HUDEP-2 (cell line): ENCODE measurements around the gene CBLB.
A peak's percentile ranks its signal among the peaks of the same experiment; 100 is the strongest.

Source experiments
- DNase-seq, 76 experiments: peaks; one replicate each; lab custom pipeline; 2025; ENCODE audit not compliant: unreplicated experiment in 76 of 76; lab: John Stamatoyannopoulos, UW

Gene CBLB

DNA sequence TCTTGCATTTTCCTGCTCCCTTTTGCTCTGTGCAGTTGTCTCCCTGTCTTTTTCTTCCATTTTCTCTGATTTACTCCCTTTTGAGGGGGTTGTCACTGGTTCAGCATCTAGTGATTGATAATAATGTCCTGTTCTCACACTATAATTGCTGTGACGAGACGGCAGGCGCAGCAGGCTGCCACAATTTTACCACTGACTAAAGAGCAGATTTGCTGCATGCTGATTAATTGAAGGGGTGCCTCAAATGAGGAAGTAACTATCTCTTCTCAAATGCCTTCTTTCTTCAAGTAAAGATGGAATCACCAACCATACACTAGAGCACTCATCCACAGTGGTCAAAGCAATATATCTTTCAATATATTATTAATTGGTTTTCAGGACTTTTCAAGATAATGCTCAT, 219.3 kb downstream of the CBLB start:
- no peak for DNase-seq

DNA sequence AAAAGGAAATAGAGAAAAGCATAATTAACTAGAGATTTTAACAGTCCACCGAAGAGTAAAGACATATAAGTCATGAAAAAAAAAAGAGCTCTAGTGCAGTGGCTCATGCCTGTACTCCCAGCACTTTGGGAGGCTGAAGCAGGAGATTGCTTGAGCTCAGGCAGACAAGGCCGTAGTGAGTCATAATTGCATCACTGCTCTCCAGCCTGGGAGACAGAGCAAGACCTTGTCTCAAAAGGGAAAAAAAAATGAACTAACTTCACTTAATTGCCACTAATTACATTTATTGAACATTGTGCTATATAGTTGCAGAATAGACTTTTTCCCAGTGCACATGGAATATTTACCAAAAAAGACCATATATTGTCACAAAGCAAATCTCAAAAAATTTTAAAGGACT, 221.8 kb downstream of the CBLB start:
- peak in 5 of 76 experiments; percentile 0 to 5 (median 4) for DNase-seq

DNA sequence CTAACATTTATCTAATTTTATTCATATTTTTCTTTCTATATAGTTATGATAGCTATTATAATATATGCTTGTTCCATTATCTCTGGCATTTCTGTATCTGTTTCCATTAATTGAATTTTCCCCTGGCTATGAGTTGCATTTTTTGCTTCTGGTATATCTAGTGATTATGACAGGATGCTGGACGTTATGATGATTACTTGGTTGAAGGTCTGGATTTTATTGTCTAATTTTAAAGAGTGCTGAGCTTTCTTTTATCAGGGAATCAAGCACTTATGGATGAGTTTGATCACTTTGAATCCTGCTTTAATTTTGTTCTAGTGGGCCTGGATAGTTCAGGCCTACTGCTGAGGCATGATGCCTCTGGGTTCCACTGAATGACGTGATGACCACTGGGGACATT, 229.7 kb downstream of the CBLB start:
- no peak for DNase-seq

DNA sequence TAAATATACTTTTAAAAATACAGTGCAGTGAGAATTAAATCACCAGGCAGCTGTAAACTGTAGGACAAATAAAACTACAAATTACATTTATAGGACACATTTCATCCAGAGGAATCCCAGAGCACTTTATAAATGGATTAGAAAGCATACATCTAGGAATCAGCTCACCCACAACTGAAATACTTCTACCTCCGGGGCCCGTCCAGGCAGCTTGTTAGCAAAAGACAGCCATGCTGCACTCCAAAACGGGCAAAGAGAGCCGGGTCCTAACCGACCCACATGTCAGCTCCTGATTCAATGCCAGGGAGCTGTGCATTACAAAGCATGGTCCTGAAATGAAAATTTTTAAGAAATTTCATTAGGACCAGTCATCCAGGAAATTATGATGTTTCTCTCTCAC, 234.1 kb downstream of the CBLB start:
- DNase-seq = no peak

DNA sequence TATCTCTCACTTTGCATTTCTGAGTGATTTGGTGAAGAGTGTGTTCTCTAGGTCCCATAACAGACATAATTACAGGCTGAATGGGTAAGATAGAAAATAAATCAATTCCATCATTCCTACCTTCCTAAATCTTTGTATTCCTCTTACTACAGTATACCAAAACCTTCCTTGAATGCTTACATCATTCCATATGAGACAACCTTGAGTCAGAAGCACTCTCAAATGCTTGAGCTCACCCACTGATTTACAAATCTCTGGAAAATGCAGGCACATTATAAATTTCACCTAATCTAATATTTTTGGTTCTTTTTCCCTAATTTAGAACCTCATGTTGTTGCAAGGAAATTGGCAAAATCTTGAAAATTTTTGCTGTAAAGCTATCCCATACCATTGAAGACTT, 239.1 kb downstream of the CBLB start:
- no peak for DNase-seq

DNA sequence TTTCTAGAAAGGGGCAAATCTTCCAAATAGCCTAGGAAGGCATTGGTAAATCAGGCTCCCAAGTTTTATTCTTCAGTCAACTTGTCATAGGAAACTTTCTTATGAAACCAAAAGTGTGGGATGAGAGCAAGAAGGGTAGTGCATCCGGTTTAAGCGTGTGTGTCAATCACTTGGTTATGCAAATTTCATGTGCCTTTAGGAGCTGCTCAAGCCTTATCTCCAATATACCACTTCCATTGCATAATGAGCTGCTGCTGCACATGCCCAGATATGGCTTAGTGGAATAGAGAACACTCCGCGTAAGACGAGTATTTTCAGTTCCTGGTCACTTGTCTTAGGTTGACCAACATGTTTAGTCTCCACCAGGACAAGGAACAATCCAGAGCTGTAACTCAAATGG, 242.1 kb downstream of the CBLB start:
- no peak for DNase-seq

DNA sequence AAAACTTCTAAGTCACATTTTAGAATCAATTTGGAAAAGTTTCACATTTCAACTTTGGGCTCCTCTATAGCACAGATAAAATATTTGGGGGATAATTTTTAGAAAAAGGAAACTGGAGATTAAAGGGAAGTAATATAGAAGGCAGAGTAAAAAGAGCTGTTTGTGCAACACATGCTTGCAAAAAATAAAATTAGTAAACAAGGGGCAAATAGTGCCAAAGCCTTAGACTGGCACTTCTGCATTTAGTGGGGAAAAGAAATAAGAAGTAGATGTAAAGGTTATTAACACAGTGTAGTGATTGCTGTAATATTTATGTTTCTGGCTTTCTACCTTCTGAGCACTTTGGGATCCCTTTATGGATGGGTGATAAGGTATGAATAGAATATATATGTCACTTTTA, 246.6 kb downstream of the CBLB start:
- no peak for DNase-seq

DNA sequence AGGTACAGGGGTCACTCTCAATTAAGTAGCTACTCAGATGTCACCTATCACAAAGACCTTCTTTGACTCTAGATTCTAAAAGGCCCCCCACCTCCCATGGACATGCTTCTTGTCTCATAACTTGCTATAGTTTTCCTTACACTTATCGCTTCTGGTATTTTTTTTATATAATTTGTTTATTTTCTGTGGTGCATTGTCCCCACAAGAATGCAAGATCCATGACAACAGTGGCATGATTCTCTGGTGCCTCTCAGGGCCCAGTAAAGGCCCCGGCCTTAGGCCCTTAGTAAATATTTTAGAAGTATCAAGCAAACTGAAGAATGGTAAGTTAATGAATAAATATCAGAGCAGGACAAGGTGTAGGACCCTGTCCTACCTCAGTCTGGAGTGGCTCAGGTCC, 248.6 kb downstream of the CBLB start:
- no peak for DNase-seq

DNA sequence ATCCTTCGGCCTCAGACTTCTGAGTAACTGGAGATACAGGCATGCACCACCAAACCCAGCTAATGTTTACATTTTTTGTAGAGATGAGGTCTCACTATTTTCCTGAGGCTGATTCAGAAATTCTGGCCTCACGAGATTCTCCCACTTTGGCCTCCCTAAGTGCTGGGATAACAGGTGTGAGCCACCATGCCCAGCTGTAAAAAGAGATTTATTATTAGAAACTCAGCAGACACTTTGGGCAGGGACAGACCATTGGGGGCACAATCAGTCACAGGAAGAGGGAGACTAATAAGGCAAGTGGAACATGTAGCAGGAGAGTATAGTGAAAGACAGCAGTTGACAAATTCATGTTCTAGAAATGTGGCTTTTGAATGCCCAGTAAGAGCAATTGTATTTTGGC, 249.2 kb downstream of the CBLB start:
- DNase-seq = no peak

DNA sequence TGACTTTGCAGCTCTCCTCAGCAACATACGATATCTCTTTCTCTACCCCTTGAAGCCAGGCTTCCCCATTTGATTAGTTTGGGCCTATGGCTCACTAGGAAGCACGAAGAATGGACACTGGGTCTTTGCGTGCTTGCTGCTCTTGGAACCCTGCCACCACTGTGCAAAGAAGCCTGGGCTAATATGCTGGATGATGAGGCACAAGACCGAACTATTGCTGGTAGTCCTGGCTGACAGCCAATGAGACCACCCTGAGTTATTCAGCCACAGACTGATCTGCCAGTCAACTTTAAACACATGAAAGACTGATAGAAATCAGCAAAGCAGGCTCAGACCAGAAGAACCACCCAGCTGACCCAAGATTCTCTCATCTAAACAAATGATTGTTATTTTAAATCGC, 250.3 kb downstream of the CBLB start:
- no peak for DNase-seq

DNA sequence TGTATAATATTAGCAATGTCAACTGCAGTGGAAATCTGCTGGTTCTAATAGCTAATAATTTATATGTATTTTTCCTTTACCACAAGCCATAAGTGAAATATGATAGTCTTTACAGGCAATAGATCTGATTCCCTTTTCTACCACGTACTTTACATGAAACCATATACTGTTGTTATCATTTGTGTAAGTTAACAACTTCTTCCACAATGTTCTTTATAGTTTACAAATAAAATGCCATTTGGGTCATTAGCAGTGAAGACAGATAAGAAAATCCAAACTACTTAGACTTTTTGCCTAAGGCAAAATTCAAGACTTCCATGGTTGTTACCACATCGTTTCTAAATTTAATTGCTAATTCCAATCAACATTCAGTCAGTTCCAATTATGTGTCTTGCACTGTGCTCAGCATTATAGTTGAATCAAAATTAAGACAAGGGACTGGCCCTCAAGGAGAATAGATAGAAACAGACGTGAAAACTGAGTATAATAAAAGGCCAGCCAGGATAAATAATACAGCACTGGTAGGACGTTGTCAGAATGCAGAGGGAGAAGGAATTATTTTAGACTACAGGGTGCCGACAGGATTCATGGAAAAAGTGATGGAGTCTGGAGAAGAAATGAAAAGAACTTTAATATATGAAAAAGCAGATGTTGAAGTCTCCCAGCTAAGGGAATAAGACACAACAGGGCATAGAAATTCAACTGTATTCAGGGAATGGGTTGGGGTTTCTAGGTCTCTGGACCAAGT, 252.3 kb downstream of the CBLB start:
- DNase-seq = no peak

DNA sequence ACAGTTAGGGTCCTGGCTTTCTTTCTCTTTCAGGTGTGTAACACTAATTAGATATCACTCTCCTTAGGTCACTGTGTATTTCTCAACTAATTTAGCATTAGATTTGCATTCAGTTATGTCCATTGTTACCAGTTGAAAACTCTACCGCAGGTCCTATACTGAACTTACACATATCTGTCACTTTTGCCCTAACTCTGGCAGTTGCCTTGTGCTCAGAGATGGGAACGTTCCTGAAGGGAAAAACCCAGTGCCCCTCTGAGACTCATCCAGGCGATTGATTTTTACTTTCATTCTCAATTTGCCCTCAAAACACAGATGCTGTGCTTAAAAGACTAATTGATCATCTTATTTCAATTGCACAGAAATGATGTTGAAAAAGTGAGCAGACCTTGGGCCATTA, 253.0 kb downstream of the CBLB start:
- no peak for DNase-seq

DNA sequence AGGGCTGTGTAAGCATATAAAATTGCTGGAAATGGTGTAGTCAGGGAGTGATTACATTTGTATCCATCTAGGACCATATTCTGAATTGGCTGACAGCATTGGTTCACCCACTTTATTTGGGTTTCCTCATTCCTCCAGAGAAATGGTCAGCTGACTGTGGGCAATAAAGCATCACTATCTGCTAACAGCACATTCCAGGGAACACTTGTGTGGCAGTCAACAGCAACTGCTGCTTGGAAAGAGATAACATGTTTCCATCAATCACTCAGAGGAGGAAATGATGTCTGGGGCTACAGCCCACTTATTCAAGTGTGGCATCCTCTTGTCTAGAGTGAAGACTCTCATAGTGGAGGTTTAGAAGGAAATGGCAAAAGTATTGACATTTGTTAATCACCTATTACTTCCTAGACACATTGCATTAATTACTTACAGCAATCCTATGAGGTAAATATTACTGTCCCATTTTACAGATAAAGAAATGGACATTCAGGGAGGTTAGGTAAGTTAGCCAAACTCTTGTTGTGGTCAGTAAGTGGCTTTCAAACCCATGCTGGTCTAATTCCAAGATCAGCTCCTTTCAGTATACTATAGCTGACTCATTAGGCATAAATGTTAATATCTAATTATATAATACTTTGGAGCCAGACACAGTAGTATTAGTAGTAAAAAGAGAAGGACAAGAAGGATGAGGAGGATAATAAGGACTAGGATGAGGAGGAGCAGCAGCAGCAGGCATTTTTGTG, 254.4 kb downstream of the CBLB start:
- peak in 7 of 76 experiments; percentile 5 to 55 (median 21) for DNase-seq

DNA sequence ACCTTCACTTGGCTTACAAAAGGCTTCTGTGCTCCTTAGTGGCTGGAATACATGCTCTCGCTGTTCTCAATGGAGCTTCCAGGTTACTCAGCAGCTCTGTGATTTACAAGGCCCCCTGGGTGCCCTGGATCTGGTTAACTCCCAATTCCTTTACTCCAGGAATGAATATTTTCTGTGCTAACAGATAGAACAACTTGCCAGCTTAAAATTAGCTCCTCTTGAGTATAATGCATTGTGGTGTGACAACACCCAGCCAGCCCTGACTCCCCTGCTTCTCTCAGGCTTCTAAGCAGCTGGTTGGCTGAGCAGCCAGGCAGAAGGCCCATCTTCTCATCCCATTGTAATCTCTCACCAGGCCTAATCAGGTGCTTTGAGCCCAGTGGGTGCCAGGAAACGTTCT, 255.7 kb downstream of the CBLB start:
- DNase-seq = no peak

DNA sequence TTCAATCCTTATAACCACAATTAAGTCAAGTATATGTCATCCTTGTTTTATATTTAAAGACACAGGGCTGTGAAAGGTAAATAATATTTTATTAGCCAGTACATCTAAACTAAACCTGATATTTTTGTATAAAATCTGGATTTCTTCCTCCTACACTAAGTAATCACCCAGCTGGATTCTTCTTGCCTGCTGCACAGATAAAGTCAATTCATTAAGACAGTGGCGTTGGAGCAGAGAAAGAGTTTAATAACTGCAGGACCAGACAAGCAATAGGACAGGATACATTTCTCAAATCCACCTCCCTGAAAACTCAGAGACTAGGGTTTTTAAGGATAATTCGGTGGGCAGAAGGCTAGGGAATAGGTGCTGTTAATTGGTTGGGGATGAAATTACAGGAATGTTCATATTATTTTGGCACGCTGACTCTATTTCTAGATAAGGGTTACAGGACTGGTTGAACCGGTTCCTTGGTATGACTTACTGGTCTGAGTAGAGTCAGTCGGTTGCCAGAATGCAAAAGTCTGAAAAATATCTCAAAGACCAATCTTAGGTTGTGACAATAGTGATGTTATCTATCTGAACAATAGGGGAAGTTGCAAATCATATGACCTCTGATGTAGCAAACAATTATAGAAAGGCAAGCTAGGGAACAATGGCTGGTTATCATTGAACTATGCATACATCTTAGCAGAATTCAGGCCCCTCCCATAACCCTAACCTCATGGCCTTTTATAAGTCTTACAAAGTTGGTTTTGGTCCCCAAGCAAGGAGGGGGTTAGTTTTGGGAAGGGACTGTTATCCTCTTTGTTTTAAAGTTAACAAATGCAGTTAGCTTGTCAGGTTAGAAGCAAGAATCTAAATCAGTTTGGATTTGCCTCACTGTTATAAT, 257.3 kb downstream of the CBLB start:
- no peak for DNase-seq

DNA sequence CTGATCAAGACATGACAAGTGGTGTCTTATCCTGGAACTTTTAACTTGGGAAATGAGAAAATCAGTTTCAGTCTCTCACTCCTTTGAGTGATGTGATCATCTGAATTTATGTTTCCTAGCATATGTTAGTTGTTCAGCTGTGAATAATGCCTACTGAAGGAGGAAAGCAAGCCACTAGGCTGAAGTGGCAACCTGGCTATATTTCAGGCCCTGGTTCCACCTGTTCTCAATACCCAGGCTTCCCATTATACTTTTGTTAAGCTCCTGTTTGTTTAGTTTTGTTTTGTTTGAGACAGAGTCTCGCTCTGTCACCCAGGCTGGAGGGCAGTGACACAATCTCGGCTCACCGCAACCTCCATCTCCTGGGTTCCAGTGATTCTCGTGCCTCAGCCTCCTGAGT, 258.3 kb downstream of the CBLB start:
- no peak for DNase-seq

DNA sequence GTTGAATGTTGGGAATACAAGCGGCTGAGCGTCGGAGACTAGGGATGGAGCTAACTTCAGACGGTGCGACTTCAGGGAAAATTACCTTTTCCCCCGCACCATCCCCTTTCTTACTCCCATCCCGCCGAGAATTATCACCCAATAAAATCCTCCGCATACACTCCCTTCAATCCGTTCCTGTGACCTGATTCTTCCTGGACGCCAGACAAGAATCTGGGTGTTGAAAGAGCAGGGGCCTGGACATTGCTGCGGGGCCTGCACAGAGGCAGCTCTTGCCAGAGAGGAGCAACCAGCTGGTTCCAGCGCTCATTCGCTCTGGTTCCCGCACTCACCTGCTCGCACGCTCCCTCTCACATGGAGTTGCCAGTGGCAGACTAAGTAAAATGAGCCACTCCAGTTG, 260.2 kb downstream of the CBLB start:
- no peak for DNase-seq

DNA sequence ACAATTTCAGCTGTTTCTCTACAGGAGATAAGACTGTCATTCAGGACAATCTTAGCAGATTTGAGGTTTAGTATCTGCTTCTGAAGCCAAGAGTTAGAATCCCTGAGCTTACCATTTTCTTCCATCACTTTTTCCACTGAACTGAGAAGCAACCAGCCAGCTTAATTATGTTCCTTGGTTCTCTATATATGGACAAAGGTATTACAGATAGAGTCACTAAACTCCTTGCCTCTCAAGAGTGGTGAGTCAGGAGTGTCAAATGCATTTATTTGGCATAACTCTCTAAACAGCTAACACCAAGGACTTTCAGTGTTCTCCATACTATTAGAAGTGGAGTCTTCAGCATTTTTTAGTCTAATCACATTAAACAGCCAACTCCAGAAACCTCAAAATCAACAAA, 262.8 kb downstream of the CBLB start:
- DNase-seq = no peak
